ENCODE measurements around the gene SLC32A1. TPM values are rescaled to one million over a fixed set of nuclear protein-coding genes. Genes with fewer than 3 reads are reported as not detected.

Gene SLC32A1
- total RNA-seq, 1 donor from 2014 or later = not detected

DNA sequence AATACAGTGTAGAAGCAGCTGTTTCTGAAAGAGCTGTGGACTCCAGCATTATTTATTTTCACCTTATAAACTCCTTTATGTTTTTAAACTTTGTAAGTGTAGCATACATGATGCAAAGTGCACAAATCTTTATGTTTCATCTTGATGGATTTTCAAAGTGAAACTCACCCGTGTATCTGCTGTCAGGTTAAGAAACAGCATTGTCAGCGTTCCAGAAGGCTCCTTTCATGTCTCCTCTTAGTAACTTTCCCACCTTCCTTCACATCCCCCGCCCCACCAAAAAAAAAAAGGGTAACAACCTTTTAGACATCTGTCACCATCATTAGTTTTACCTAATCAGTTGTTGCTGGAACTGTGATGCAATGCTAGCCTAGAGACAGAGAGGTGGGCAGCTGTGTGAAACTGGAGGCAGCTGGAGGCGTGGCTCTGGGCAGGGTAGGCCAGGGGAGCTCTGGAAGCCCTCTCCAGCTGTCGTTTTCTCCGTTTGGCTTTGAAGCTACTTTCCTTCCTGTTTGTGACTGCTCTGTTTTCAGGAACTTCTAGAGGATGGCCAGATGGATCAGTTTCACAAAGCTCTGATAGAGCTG is 31.1 kb downstream of the SLC32A1 start:
- TF ChIP-seq, protein P1, sequence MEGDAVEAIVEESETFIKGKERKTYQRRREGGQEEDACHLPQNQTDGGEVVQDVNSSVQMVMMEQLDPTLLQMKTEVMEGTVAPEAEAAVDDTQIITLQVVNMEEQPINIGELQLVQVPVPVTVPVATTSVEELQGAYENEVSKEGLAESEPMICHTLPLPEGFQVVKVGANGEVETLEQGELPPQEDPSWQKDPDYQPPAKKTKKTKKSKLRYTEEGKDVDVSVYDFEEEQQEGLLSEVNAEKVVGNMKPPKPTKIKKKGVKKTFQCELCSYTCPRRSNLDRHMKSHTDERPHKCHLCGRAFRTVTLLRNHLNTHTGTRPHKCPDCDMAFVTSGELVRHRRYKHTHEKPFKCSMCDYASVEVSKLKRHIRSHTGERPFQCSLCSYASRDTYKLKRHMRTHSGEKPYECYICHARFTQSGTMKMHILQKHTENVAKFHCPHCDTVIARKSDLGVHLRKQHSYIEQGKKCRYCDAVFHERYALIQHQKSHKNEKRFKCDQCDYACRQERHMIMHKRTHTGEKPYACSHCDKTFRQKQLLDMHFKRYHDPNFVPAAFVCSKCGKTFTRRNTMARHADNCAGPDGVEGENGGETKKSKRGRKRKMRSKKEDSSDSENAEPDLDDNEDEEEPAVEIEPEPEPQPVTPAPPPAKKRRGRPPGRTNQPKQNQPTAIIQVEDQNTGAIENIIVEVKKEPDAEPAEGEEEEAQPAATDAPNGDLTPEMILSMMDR (IDR thresholded peaks at IDR 0.05) = no peak
- H3K4me3 Mint-ChIP-seq (ENCODE audit: unreplicated experiment) = no peak overlapping the region
- DNase-seq (ENCODE audit: low spot score) = no peak

DNA sequence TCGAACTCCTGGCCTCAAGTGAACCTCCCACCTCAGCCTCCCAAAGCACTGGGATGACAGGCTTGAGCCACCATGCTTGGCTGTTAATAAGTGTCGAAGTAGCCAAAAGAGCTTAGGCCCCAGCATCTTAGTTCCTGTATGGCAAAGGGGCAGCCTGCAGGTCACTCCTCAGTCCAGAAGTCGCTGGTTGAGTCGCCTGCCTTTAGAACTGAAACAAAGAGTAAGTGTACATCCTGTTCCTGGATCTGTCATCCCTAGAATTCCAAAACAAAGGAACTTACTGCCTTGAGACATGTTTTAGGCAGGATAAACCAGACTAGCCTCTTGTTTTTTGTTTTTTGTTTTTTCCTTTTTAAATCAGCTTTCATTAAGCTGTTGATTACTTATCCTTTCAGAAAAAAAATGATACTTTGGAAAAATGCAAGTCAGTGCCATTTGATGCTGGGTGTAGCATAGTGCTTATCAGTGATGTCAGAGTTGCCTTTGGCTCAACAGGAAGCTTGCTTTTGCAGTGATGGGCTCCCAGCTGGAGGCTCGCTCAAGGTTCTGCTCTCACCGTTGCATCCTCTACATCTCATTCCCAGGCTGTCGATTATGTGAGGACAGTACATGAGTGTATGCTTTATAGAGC is 33.0 kb downstream of the SLC32A1 start:
- Mint-ChIP-seq H3K27ac (ENCODE audit: unreplicated experiment) (no peak overlapping the region), H3K36me3 (ENCODE audit: low read depth) (peaks cover 40% of the 10 kb centered on the region), H3K27me3 (ENCODE audit: low read depth) (no peaks in the 10 kb centered on the region), H3K4me3 (ENCODE audit: unreplicated experiment) (no peak overlapping the region), H3K4me1 (ENCODE audit: low read depth) (no peaks in the 10 kb centered on the region), H3K9me3 (ENCODE audit: low read depth) (no peaks in the 10 kb centered on the region)
- TF ChIP-seq, protein P1 (IDR thresholded peaks at IDR 0.05) = no peak
- no peak for DNase-seq (ENCODE audit: low spot score)

More for the DNA sequence above, 31.1 kb downstream of the SLC32A1 start:
- peaks cover 23% of the 10 kb centered on the region for H3K36me3 Mint-ChIP-seq (ENCODE audit: low read depth)
- no peaks in the 10 kb centered on the region for H3K27me3 Mint-ChIP-seq (ENCODE audit: low read depth)
- H3K27ac Mint-ChIP-seq (ENCODE audit: unreplicated experiment) = no peak overlapping the region
- H3K9me3 Mint-ChIP-seq (ENCODE audit: low read depth) = no peaks in the 10 kb centered on the region
- H3K4me1 Mint-ChIP-seq (ENCODE audit: low read depth) = no peaks in the 10 kb centered on the region

DNA sequence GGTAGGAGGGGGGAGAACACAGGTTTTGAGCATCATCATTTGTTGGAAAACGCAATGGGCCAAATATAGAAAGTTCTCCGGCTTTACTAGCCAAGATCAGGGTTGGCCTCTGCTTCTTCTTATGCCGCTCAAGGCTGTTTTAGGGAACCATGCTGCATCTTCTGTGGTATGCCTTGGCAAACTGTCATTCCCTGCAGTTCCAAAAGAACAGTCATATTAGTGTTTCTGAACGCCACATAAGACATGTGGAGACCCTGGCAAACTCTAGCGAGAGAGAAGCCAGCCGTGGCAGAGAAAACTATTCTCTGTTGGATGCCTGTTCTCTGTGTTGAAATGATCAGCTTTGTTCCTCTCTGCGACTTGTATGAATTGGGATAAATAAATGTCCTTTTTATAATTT is 34.8 kb downstream of the SLC32A1 start:
- Mint-ChIP-seq H3K9me3 (ENCODE audit: low read depth) (no peaks in the 10 kb centered on the region), H3K27ac (ENCODE audit: unreplicated experiment) (no peak overlapping the region), H3K36me3 (ENCODE audit: low read depth) (peaks cover 45% of the 10 kb centered on the region), H3K4me3 (ENCODE audit: unreplicated experiment) (no peak overlapping the region), H3K4me1 (ENCODE audit: low read depth) (peaks cover 2% of the 10 kb centered on the region), H3K27me3 (ENCODE audit: low read depth) (no peaks in the 10 kb centered on the region)
- no peak for DNase-seq (ENCODE audit: low spot score)
- TF ChIP-seq, protein P1 (IDR thresholded peaks at IDR 0.05) = no peak

DNA sequence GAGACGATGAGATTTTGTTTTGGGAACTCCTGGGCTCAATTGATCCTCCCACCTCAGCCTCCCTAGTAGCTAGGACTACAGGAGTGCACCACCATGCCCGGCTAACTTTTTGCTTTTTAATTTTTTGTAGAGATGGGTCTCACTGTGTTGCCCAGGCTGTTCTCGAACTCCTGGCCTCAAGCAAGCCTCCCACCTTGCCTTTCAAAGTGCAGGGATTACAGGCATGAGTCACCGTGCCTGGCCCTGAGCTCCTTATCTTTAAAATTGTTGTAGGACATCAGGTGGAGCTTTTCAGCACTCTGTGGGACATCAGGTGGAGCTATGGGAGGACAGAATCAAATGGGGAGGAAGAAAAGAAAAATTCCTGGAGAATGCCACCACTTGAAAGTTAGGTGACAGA is 36.7 kb downstream of the SLC32A1 start:
- Mint-ChIP-seq H3K9me3 (ENCODE audit: low read depth) (no peaks in the 10 kb centered on the region), H3K27me3 (ENCODE audit: low read depth) (no peaks in the 10 kb centered on the region), H3K4me1 (ENCODE audit: low read depth) (peaks cover 21% of the 10 kb centered on the region), H3K4me3 (ENCODE audit: unreplicated experiment) (no peak overlapping the region), H3K27ac (ENCODE audit: unreplicated experiment) (no peak overlapping the region), H3K36me3 (ENCODE audit: low read depth) (peaks cover 40% of the 10 kb centered on the region)
- TF ChIP-seq, protein P1 (IDR thresholded peaks at IDR 0.05) = no peak
- no peak for DNase-seq (ENCODE audit: low spot score)

DNA sequence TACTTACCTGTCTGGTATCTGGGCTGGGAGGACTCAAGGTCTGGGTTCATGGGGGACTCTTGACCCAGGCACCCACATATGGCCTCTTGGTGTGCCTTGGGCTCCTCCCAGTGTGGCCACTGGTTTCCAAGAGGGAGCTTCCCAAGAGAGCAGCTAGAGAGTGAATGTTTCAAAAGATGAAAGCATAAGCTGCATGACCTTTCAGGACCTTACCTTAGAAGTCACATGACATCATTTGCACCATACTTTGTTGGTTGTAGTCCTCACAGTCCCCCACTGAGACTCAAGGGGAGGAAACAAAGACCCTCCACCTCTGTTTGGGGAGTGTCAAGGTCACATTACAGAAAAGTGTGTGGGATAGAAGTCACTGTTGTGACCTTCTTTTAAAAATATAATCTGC is 37.9 kb downstream of the SLC32A1 start:
- no peak overlapping the region for H3K27ac Mint-ChIP-seq (ENCODE audit: unreplicated experiment)
- TF ChIP-seq, protein P1 (IDR thresholded peaks at IDR 0.05) = no peak
- no peaks in the 10 kb centered on the region for H3K9me3 Mint-ChIP-seq (ENCODE audit: low read depth)

More for the DNA sequence above, 37.9 kb downstream of the SLC32A1 start:
- no peaks in the 10 kb centered on the region for H3K27me3 Mint-ChIP-seq (ENCODE audit: low read depth)
- peaks cover 30% of the 10 kb centered on the region for H3K4me1 Mint-ChIP-seq (ENCODE audit: low read depth)
- no peak overlapping the region for H3K4me3 Mint-ChIP-seq (ENCODE audit: unreplicated experiment)
- no peak for DNase-seq (ENCODE audit: low spot score)
- H3K36me3 Mint-ChIP-seq (ENCODE audit: low read depth) = peaks cover 37% of the 10 kb centered on the region

All from chondrocyte (in vitro differentiated cells).